ENCODE results near the gene GNGT2.

DNA sequence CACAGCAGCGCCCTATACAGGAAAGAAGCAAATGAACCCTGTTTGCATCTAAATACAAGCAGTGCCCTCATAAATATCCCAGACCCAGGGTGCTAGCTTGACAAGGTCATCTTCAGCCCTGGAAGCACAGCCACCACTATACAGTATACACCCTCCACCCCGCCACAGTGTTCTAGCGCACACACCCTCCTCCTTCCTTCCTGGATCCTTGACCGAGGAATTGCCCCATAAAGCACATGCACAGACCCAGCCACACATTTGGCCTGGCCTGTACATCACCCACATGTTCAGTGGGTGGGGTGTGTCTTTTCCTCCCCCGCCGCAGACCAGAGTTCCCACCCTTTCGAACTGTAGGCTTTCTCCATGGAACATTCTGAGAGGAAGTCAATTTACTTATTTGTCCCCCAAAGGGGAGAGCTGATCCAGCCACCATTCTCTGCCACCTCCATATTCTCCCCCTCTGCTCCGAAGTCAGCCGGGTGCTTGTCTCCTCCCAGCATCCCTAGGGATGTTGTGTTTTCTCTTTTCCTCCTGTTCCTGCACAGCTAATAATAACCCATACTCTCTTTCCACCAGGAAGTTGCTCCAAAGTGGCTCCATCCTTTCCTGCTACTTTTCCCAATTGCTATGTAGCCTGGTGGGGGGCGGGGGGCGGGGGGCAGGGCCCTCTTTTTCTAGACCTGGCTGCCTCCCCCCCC is 6.7 kb upstream of the GNGT2 start:
- TF ChIP-seq, protein P1, sequence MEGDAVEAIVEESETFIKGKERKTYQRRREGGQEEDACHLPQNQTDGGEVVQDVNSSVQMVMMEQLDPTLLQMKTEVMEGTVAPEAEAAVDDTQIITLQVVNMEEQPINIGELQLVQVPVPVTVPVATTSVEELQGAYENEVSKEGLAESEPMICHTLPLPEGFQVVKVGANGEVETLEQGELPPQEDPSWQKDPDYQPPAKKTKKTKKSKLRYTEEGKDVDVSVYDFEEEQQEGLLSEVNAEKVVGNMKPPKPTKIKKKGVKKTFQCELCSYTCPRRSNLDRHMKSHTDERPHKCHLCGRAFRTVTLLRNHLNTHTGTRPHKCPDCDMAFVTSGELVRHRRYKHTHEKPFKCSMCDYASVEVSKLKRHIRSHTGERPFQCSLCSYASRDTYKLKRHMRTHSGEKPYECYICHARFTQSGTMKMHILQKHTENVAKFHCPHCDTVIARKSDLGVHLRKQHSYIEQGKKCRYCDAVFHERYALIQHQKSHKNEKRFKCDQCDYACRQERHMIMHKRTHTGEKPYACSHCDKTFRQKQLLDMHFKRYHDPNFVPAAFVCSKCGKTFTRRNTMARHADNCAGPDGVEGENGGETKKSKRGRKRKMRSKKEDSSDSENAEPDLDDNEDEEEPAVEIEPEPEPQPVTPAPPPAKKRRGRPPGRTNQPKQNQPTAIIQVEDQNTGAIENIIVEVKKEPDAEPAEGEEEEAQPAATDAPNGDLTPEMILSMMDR (IDR thresholded peaks at IDR 0.05): no peak
- TF ChIP-seq EZH2phosphoT487 (IDR thresholded peaks at IDR 0.05) (no peak), EZH2 (IDR thresholded peaks at IDR 0.05) (no peak)

Data from neural progenitor cell (in vitro differentiated cells).